HS-27A (cell line): ENCODE results near the gene HS6ST2.
"Not testable (repeated sequence)": the region's sequence is repeated elsewhere in the genome, so short reads cannot be mapped to it uniquely, and the experiment has no call there.

ENCODE experiments used
- DNase-seq: peaks from one replicate; pipeline ENCODE4 v3.0.0-alpha.2; 2012; ENCODE audit warnings: low read depth, missing footprints

The HS6ST2 gene

DNA sequence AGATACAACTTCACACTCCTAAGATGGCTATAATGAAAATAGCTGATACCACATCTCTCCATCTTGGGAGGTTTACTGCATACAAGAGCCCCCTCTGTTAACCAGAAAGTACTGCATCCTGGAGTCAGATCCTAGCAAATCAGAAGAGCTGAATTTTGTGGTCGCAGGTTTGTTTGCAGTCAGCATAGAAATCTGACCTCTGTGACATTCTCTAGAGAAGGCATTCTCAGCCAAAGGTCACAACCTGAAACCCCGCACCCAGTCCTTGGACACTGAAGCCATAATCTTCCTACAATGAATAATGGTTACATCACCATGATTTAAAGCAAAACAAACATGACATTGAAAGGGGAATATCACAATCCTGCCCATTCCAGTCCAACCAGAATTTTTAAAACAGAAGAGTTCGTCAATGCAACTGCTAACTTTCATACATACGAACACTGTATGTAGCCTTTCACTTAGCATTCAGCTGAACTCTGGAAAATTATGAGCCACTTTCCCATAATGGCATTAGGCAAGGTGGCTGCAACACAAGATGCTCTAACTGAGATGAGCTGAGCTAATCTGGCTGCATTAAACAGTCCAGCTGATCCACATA is 17.6 kb downstream of the HS6ST2 start:
- DNase-seq = no peak

DNA sequence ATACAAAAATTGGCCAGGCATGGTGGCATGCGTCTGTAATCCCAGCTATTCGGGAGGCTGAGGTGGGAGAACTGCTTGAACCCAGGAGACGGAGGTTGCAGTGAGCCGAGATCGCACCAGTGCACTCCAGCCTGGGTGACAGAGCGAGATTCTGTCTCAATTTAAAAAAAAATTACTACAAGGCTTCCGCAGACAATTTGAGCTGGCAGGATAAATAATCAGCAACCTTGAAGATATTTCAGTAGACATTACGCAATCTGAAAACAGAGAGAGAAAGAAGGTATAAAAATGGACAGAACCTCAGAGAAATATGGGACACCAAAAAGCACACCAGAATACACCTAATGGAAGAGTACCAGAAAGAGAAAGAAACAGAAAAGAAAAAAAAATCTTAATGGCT is 25.3 kb downstream of the HS6ST2 start:
- no peak for DNase-seq

DNA sequence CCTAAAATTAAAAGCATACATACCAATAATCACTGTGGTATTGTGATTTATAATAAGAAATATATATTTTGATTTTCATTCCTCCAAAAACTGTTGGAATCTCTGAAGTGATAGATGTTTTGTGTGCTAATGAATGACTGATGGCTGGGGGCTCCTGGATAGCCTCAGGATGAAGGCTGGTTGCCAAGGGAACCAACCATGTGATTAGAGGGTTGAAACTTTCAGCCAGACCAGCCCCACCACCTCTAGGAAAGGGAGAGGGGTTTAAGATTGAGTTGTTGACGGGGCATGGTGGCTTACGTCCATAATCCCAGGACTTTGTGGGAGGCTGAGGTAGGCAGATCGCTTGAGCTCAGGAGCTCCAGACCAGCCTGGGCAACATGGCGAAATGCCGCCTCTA is 34.0 kb downstream of the HS6ST2 start:
- no peak for DNase-seq

DNA sequence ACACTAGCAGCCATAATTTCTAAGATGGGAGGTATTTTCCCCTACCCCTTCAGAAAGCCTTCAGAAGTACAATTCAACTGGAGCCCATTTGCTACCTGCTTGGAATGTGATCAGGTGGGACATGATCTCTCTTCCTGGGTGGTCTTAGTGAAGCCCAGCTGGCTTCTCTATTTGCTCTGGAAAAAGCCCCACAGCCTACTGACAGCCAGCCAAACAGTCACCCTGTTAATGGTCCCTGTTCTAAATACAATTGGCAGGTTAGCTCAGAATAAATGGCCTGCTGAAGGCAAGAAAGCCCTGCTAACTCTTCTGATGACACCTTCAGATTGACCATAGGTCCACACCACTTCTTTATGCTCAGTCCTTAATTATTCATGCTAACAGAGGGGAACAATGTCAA is 39.9 kb downstream of the HS6ST2 start:
- DNase-seq = no peak

DNA sequence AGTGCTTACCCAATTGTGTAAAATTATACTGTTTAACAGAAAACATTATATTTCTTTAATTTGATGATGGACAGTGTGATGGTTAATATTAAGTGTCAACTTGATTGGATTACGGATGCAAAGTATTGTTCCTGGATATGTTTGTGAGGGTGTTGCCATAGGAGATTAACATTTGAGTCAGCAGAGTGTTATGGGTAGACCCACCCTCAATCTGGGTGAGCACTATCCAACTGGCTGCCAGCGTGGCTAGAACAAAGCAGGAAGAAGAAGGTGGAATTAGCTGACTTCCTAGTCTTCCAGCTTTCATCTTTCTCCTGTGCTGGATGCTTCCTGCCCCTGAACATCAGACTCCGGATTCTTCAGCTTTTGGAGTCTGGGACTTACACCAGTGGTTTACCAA is 42.1 kb downstream of the HS6ST2 start:
- DNase-seq = no peak

DNA sequence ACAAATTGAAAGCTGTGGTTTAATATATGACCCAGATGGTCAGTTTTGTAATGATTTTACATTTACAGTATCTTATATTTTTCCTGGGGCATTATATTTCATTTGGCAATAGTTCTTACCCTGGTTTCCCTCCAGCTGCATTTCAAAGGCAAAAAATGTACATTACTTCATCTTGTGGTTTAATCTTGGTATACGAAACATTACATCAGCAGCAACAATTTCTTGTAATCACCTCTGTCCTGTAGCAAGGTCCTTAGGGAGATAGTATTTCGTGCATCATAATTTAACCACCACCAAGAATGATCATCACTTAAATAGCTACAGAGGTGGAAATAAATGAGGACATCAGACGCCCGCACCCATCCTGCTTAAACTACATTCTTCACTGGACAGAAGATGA is 48.8 kb downstream of the HS6ST2 start:
- no peak for DNase-seq

DNA sequence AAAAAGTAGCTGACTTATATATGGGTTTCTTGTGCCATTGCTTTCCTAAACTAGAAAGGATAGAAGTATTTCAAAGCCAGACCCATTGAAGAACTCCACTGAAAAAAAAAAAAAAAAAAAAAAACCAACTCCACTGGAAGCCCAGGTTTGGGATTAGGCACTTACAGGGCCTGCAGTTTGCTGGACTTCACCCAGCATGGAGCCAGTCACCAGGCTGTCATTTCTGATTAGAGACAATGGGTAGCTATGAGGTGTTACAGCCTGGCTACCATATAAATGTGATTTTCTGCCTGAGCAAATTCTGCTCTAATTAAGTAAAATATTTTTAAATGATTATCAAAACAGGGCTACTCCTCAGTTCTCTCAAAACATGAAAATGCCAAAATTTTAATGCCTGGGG is 49.5 kb downstream of the HS6ST2 start:
- no peak for DNase-seq

DNA sequence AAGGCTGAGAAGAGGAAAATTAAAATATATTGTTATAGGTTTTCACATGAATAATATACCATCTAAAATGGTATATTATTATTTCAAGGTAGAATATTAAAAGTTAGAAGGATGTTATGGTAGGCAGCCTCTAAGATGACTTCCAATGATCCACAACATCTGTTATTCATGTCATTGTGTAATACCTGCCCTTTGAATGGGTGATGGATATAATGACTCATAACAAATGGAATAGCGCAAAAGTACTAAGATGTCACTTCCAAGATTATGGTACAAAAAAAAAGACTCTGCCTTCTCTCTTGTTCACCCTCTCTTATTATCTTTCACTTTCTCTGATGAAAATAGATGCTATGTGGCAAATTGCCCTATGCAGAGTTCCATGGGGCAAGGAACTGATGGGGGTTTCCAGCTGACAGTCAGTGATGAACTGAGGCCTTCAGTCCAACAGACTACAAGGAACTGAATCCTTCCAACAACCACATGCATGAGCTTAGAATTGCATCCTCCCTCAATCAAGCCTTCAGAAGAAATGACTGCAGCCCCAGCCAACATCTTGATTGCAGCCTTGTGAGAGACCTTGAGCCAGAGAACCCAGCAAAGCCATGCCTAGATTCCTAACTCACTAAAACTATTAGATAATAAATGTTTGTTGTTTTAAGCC is 57.7 kb downstream of the HS6ST2 start:
- DNase-seq = no peak

DNA sequence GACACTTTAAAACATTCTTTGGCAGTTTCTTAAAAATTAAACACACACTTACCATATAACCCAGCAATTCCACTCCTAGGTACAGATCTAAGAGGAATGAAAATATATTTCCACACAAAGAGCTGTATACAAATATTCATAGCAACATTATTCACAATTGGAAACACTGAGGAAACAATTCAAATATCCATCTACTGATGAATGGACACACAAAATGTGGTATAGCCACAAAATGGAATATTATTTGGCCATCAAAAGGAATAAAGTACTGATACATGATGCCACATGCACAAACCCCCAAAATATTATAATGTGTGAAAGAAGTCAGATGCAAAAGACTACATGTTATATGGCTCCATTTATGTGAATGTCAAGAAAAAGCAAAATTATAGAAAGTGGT is 70.9 kb downstream of the HS6ST2 start:
- no peak for DNase-seq

DNA sequence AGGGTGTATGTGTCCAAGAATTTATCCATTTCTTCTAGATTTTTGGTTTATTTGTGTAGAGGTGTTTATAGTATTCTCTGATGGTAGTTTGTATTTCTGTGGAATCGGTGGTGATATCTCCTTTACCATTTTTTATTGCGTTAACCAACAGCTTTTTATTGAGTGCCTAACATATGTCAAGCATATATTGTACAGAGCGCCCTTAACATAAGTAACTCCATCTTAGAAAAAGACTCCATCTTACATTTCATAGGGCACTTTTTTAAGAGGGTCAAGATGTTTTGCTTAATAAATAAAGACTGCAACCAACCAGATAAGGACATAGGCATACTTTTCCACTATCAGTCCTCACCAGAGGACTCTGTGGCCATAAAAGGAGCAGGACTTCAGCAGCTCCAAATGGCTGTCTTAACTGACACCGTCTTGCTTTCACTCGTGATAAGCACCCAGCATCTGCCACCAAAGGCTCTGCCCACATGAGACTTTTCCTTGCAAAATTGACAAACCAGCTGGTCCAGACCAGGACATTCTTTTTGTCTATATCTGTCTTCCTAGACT is 75.0 kb downstream of the HS6ST2 start:
- DNase-seq = no peak

DNA sequence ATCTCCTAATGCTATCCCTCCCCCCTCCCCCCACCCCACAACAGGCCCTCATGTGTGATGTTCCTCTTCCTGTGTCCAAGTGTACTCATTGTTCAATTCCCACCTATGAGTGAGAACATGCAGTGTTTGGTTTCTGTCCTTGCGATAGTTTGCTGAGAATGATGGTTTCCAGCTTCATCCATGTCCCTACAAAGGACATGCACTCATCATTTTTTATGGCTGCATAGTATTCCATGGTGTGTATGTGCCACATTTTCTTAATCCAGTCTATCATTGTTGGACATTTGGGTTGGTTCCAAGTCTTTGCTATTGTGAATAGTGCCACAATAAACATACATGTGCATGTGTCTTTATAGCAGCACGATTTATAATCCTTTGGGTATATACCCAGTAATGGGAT is 77.7 kb downstream of the HS6ST2 start:
- DNase-seq = not testable (repeated sequence)

DNA sequence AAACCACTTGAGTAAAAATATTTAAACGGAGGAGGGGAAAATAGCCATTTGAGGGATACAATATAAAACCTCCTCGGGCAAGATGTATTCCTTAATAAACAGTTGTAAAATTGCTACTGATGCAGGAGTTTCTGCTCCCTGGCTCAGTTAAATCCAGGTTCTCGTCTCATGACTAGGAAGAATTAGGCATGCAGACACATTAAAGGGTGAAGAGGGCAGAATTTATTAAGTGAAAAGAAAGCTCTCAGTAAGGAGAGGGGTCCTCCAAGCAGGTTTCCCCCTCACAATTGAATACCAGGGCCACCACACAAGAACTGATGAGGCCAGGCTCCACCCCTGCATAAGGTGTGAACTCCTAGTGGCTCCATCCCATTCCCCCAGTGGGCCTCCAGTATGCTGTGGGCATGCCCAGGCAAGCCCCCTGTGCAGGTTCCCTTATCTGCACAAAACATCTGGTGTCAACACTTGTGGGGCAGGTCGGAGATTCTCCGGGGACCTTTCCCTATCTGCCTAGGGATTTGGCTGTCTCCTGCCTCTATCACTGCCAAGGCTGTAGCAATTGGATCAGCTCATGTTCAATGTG is 80.4 kb downstream of the HS6ST2 start:
- DNase-seq = no peak

DNA sequence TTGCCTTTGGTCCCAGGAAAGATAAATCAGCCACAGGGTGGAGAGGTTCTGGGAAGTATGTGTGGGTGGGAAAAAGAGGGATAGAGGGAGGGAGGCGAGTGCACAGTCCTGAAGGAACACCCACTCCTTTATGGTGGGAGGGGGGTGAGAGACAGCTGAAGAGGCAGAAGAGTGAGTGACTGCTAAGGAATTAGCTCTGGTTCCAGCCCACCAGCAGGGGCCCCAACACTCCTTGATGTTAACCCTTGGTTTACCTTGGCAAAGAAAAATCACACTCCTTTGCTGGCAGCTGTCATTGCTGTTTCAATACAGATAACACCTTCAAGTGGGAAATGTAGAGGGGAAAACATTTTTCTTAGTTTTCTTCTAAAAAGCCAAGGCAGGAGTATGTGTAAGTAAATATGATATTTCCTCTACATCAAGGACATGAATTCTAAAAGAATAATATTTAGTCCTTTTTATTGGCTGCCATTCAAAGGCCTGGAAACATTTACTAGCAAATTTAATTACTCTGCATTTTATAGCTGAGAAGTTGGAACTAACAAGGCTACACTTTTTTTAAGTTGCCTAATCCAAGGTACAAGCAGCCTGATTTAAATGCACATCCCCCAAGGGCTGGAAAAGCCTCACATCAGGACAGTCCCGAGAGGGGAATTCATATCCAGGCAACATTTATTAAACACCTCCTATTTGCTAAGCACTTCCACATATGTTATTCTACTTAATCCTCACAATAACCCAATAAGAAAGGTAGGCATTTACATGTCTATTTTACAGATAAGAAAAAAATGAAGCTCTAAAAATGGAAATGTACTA is 81.7 kb downstream of the HS6ST2 start:
- DNase-seq = no peak

DNA sequence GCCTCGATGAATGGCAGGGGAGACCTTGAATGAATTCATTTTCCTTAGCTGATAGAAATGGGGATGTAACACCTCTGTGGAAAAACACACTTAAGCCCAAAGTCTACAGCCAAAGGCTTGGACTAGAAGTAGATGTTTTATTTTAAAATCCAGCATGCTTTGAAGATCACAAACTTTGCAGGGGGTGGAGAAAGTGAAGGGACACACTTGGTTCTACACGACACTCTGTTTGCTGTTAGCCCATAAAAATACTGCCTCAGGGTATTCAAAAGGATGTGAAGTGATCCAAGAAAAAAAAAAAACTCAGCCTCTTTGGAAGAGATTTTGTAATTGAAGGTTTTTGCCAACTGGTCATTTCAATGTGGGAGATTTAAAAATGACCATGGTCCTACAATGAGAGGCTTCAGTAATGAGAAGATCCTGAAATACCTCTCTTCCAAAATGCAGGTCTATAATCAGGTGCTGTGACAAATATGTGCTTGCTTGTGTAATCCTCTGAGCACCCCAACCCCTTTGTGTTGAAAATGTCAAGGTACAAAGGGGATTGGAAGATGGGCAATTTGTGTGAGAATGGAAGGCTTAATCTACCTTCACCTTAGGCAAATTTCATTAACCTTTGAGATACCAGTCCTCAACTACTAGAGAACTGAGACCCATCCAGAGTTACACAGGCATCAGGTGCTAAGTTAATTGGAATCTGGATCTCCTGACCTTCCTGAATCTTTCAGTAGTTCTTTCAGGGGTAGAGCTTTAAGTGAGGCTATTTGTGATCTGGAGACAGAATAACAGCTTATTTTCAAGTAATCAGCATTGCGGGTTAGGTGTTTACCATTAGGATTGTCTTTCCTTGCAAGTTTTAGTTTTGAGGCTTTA is 82.5 kb downstream of the HS6ST2 start:
- no peak for DNase-seq

DNA sequence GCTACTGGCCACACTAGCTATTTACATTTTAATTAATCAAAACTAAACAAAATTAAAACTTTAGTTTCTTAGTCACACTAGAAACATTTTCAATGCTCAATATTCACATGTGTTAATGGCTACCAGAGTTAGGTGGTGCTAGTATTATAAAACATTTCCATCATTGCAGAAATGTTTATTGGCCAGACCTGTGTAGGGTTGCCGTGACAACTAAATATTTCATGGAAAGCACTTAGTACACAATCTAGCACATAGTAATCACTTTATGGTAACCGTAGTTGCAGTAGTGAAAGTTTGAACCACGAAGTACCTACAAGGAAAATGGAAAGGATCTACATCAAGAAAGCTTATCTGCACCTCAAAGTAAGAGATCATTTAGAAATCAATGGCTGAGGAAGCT is 95.9 kb downstream of the HS6ST2 start:
- no peak for DNase-seq

DNA sequence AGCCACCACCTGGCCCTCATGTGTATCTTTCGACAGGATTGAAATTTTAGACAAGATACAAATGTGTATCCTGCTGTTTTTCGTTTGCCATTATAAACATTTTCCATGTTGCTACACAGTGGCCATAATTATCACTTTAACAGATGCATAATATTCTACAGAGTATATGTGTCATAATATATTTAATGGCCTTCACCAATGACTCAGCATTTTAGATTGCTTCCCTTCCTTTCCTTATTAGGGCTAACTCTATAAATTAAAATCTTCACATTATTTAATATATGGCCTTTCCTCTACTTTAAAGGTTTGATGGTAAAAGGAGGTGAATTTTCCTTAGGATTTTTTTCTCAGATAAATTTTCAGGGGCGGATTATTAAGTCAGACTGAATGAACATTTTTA is 97.4 kb downstream of the HS6ST2 start:
- no peak for DNase-seq

DNA sequence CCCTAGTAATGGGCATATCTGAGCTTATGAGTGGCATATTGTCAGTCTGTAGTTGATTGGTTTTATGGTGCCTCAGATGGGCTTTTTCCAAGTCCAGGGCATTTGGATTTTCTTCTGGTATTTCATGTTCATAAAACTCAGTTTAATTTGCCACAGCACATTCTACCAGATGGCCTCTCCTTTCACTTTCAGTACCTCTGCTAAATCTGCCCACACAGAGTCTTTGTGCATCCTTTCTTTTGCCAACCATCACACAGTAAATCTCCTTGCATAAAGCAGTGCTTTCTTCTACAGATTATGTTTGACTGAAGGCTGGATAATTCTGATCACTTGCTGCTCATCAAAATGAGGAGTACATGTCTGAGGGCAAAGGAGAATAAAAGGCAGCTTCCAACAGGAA is 98.2 kb downstream of the HS6ST2 start:
- no peak for DNase-seq

DNA sequence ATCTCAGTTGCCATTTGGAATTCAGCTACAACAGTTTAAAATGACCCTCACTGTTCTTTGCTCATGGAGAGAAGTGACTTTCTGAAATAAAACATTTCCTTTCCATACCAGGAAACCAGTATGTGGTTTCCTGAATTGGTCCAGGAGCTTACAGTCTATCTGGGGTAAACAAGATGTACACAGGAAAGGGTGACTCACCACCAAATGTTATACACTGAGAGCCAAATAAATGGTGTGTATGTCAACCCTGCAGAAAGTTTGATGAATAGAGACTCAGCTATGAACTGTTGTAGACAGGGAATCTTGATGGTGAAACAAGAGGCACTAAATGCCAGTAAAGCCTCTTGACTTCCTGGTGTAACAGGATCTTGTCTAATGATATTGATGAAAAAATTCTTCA is 100.4 kb downstream of the HS6ST2 start:
- no peak for DNase-seq

DNA sequence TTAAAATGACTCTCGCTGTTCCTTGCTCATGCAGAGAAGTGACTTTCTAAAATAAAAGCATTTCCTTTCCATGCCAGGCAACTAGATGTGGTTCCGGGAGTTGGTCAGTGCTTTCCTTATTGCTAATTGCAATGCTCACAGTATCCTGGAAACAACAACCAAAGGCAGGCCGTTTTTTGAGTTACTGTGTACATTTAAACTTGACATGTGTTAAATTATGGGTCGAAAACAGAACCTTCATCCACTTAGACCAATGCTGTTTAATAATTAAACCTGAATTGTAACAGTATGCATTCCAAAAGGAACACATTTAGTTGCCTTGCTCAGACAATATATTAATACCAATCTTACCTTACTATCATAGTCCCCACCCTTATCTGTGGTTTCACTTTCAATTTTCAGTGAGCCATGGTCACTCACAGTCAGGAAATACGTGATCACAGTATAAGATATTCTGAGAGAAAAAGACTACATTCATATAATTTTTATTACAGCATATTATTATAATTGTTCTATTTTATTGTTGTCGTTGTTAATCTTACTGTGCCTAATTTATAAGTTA is 102.6 kb downstream of the HS6ST2 start:
- DNase-seq = no peak

DNA sequence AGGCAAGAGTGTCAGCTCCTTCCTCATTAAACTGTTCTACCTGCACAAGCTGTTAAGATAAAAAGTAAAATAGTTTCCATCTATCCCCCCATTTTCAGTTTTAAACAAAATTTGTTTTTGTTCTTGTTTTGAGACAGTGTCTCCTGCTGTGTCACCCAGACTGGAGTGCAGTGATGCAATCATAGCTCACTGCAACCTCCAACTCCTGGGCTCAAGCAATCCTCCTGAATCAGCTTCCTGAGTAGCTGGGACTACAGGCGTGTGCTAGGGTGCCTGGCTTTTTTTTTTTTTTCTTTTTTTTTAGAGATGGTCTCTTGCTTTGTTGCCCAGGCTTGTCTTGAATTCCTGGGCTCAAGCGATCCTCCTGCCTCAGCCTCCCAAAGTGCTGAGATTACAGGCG is 105.4 kb downstream of the HS6ST2 start:
- no peak for DNase-seq

DNA sequence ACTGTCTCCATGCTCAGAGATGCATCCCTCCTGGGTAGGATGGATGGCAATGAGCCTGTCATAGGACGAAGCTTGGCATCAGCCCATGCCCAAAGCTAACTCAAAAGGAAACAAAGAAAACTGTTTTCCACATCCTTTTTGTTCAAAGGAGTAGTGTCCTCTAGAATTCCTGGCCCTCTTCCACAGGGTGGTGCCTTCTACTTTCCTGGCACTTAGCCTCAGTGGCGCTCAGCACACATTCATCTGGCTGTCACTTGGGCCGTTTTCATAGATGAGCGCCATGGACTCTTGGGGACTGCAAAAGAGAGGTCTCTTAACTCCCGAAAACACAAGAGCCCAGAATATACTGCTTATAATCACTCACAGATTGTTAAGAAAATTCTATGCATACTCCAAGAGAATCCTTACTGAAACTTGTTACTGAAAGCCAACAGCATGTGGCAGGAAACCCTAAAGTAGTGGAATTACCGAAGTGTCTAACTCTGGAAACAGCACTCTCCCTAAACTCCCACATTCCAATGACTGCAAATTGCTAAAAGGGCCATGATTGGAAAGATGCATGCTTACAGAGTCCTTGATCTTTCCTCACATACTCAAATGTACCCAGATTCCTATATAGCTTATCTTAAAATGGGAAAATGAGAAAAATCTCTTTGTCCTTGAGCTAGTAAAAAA is 110.0 kb downstream of the HS6ST2 start:
- no peak for DNase-seq
